ENCODE data around the gene RPL7A.

The RPL7A gene

DNA sequence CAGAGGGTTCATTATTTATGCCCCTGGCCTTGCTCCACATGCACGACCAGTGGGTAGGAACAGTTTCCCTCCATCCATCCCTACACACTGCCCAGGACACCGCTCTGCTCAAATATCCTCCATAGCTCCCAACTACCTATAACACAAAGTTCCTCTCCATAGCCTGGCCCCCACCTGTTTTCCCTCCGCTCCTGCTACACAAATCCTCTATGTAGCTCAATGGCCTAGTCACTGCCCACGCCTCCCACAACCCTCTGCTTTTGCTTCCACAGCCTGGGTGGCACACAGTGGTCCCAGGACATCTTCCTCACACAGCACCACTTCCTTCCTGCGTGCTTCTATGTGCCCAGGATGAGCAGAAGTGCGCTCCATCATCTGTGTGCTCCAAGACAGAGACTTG lies 49.4 kb downstream of the RPL7A start:
- TF ChIP-seq, protein P1, sequence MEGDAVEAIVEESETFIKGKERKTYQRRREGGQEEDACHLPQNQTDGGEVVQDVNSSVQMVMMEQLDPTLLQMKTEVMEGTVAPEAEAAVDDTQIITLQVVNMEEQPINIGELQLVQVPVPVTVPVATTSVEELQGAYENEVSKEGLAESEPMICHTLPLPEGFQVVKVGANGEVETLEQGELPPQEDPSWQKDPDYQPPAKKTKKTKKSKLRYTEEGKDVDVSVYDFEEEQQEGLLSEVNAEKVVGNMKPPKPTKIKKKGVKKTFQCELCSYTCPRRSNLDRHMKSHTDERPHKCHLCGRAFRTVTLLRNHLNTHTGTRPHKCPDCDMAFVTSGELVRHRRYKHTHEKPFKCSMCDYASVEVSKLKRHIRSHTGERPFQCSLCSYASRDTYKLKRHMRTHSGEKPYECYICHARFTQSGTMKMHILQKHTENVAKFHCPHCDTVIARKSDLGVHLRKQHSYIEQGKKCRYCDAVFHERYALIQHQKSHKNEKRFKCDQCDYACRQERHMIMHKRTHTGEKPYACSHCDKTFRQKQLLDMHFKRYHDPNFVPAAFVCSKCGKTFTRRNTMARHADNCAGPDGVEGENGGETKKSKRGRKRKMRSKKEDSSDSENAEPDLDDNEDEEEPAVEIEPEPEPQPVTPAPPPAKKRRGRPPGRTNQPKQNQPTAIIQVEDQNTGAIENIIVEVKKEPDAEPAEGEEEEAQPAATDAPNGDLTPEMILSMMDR (IDR thresholded peaks at IDR 0.05; ENCODE audit: insufficient read depth, low read depth, low read length, missing control alignments), result no peak
- no peak overlapping the region for H3K4me3 ChIP-seq (ENCODE audit: low read depth, low read length)
- no peak for DNase-seq (ENCODE audit: low read depth)

DNA sequence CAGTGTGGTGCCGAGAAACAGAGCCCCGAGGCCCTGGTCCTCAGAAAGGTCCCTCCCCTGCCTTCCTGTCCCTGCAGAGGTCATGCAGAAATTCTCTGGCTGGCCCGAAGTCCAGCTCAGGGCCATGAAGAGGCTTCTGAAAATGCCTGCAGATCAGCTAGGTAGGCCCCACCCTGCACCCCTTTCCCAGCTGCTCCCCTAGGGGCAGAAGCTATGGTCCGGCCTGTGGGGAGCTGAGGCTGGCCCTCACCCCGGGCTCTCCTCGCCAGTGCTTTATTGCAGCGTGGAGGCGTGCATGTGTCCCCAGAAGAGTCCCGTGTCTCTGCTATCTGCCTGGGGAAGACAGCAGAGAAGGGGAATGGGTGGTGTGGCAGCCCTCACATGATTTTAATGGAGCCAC lies 49.9 kb downstream of the RPL7A start:
- no peak for DNase-seq (ENCODE audit: low read depth)
- no peak overlapping the region for H3K4me3 ChIP-seq (ENCODE audit: low read depth, low read length)
- TF ChIP-seq, protein P1 (IDR thresholded peaks at IDR 0.05; ENCODE audit: insufficient read depth, low read depth, low read length, missing control alignments), result no peak

DNA sequence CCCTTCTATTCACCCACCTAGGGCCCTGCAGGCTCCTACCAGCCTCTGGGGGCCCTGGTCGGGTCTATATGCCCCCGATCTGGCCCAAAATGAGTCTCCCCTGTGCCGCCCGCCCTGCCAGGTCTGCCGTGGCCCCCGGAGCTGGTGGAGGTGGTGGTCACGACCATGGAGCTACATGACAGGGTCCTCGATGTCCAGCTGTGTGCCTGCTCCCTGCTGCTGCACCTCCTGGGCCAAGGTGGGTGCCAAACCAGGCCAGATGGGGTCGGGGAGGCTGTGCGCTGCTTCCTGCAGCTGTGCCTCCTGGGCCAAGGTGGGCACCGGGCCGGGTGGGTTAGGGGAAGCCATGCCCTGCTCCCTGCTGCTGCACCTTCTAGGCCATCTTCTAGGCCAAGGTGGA lies 52.3 kb downstream of the RPL7A start:
- H3K4me3 ChIP-seq (ENCODE audit: low read depth, low read length), result no peak overlapping the region
- no peak for DNase-seq (ENCODE audit: low read depth)
- TF ChIP-seq, protein P1 (IDR thresholded peaks at IDR 0.05; ENCODE audit: insufficient read depth, low read depth, low read length, missing control alignments), result no peak

Measured in GM12865 (cell line).